ENCODE results near the gene FABP1. TPM values are rescaled to one million over a fixed set of nuclear protein-coding genes. Genes with fewer than 3 reads are reported as not detected.

Gene FABP1
- total and polyA plus RNA-seq, 2 donors (not counting 1 experiment from before 2014, with no cell fraction given), result not detected

GRCh38 chr2:88116669-88117432 lies 11.0 kb downstream of the FABP1 start:
- H3K9me3 Mint-ChIP-seq (ENCODE audit: insufficient read depth), result no peaks in the 10 kb centered on the region
- peaks cover 24% of the 10 kb centered on the region for H3K27me3 Mint-ChIP-seq
- CTCF ChIA-PET, result no interaction called here
- intact Hi-C loops (cut with micrococcal nuclease), result no loop called here
- Histone ChIP-seq H3K79me2 (ENCODE audit: control insufficient read depth, insufficient read depth, low read length) (no peaks in the 10 kb centered on the region), H3K4me2 (replicated peaks; ENCODE audit: low read depth, low read length, poor library complexity, severe bottlenecking) (no peak overlapping the region), H3K9ac (ENCODE audit: low read length) (no peak overlapping the region), H3K27me3 (replicated peaks in 1 of 4; ENCODE audit: control extremely low read depth in 1 of 4, control insufficient read depth in 3 of 4, insufficient read depth in 4 of 4, low read length in 3 of 4) (peaks cover 0 to 5% (median 0%) of the 10 kb centered on the region in 4 experiments), H3K4me1 (ENCODE audit: control insufficient read depth in 2 of 2, insufficient read depth in 2 of 2, low read length in 2 of 2) (no peaks in the 10 kb centered on the region), H3K4me3 (ENCODE audit: control extremely low read depth in 1 of 5, extremely low read depth in 1 of 5, insufficient read depth in 1 of 5, low read depth in 2 of 5, low read length in 4 of 5) (no peak overlapping the region), H3K9me3 (ENCODE audit: control extremely low read depth in 1 of 3, control insufficient read depth in 2 of 3, insufficient read depth in 1 of 3, low read length in 2 of 3) (no peaks in the 10 kb centered on the region), H3K36me3 (replicated peaks in 1 of 2; ENCODE audit: control extremely low read depth in 1 of 2, control insufficient read depth in 1 of 2, extremely low read depth in 1 of 2, insufficient read depth in 2 of 2, low read length in 1 of 2) (no peaks in the 10 kb centered on the region), H4K20me1 (ENCODE audit: control insufficient read depth, insufficient read depth, low read length, poor library complexity, severe bottlenecking) (no peaks in the 10 kb centered on the region), H3K27ac (ENCODE audit: low read length in 2 of 2) (no peak overlapping the region), H2AFZ (ENCODE audit: insufficient read depth, low read depth, low read length, poor library complexity, severe bottlenecking) (no peak overlapping the region)
- TF ChIP-seq EZH2 (IDR thresholded peaks at IDR 0.05; ENCODE audit: borderline replicate concordance, insufficient read depth, low read depth, low read length, poor library complexity, severe bottlenecking) (no peak), CTCF (IDR thresholded peaks at IDR 0.05) (no peak)
- POLR2A ChIA-PET, result no interaction called here
- H3K4me1 Mint-ChIP-seq, result no peaks in the 10 kb centered on the region
- DNase-seq (no peak), ATAC-seq (ENCODE audit: low read depth) (no peak)
- H3K4me3 Mint-ChIP-seq, result no peak overlapping the region
- no peak overlapping the region for H3K27ac Mint-ChIP-seq
- 90% methylated on average over 14 of the region's 18 CpGs for WGBS (ENCODE audit: insufficient coverage)

- no peak overlapping the region for H3K4me2 ChIP-seq (replicated peaks; ENCODE audit: low read depth, low read length, poor library complexity, severe bottlenecking)
- Mint-ChIP-seq H3K4me1 (no peaks in the 10 kb centered on the region), H3K4me3 (no peak overlapping the region), H3K27me3 (peaks cover 17% of the 10 kb centered on the region), H3K27ac (no peak overlapping the region), H3K9me3 (ENCODE audit: insufficient read depth) (no peaks in the 10 kb centered on the region)
- H3K9ac ChIP-seq (ENCODE audit: low read length), result no peak overlapping the region
- 88% methylated on average over 9 of the region's 10 CpGs for whole genome bisulfite sequencing (ENCODE audit: insufficient coverage)
- H3K79me2 ChIP-seq (ENCODE audit: control insufficient read depth, insufficient read depth, low read length), result no peaks in the 10 kb centered on the region
- no peak for DNase-seq
- peaks cover 0 to 5% (median 0%) of the 10 kb centered on the region in 4 experiments for H3K27me3 ChIP-seq (replicated peaks in 1 of 4; ENCODE audit: control extremely low read depth in 1 of 4, control insufficient read depth in 3 of 4, insufficient read depth in 4 of 4, low read length in 3 of 4)
- intact Hi-C loops (cut with micrococcal nuclease), result no loop called here
- no peak overlapping the region for H3K4me3 ChIP-seq (ENCODE audit: control extremely low read depth in 1 of 5, extremely low read depth in 1 of 5, insufficient read depth in 1 of 5, low read depth in 2 of 5, low read length in 4 of 5)
- POLR2A ChIA-PET, result no interaction called here
- CTCF ChIA-PET, result no interaction called here
- no peak for TF ChIP-seq CTCF (IDR thresholded peaks at IDR 0.05)
- no peak for TF ChIP-seq EZH2 (IDR thresholded peaks at IDR 0.05; ENCODE audit: borderline replicate concordance, insufficient read depth, low read depth, low read length, poor library complexity, severe bottlenecking)
- ATAC-seq (ENCODE audit: low read depth), result no peak
- no peak overlapping the region for H3K27ac ChIP-seq (ENCODE audit: low read length in 2 of 2)
- peaks cover 0 to under 1% of the 10 kb centered on the region in 2 donors for H3K4me1 ChIP-seq (ENCODE audit: control insufficient read depth in 2 of 2, insufficient read depth in 2 of 2, low read length in 2 of 2)
- H2AFZ ChIP-seq (ENCODE audit: insufficient read depth, low read depth, low read length, poor library complexity, severe bottlenecking), result no peak overlapping the region
- H3K9me3 ChIP-seq (ENCODE audit: control extremely low read depth in 1 of 3, control insufficient read depth in 2 of 3, insufficient read depth in 1 of 3, low read length in 2 of 3), result no peaks in the 10 kb centered on the region
- no peaks in the 10 kb centered on the region for H4K20me1 ChIP-seq (ENCODE audit: control insufficient read depth, insufficient read depth, low read length, poor library complexity, severe bottlenecking)
- H3K36me3 ChIP-seq (replicated peaks in 1 of 2; ENCODE audit: control extremely low read depth in 1 of 2, control insufficient read depth in 1 of 2, extremely low read depth in 1 of 2, insufficient read depth in 2 of 2, low read length in 1 of 2), result no peaks in the 10 kb centered on the region
Measured at GRCh38 chr2:88115825-88116518, 11.9 kb downstream of the FABP1 start.
